A549 (cell line): Measurements from ENCODE around the gene C1GALT1C1. TPM values are rescaled to one million over a fixed set of nuclear protein-coding genes. Genes with fewer than 3 reads are reported as not detected.

Experiments
- ATAC-seq, 2 experiments: fragments of 200-7000 bp in 1 of 2; fragments of >200 bp in 1 of 2; cut with Nextera tagmentation in 1 of 2; cut with Tn5 transposase in 1 of 2; 3 replicates each; pipeline versions ENCODE4 v1.8.0 to v1.9.1; 2018 to 2020; ENCODE audit warnings: mild to moderate bottlenecking in 1 of 2, moderate library complexity in 1 of 2
- CTCF ChIA-PET: fragments of 300-600 bp; sonication (Branson Sonifier 250); formaldehyde crosslinking; extraction: SDS; loops from one replicate; lab custom pipeline; 2021; ENCODE audit warnings: antibody characterized with exemption, inconsistent platforms; lab: Yijun Ruan, JAX
- POLR2A ChIA-PET: fragments of 350-600 bp; formaldehyde crosslinking; extraction: SDS; loops from one replicate; lab custom pipeline; 2021; ENCODE audit warnings: antibody characterized with exemption, inconsistent platforms; lab: Yijun Ruan, JAX
- DNase-seq, 2 experiments: peaks; one replicate each; pipeline versions ENCODE4 v3.0.0 to v3.0.0-alpha.2; 2011 to 2016; ENCODE audit warnings: low read depth in 1 of 2, low spot score in 1 of 2
- FAIRE-seq: peaks from 2 replicates; lab custom pipeline; 2011; peaks lifted over from hg19 to GRCh38; lab: Jason Lieb, UNC
- H3K27ac ChIP-seq, 2 experiments: fragments of >200 bp; sonication (Bioruptor Twin); formaldehyde crosslinking; 3 replicates each; pipeline ENCODE4 v1.5.1; 2016 to 2017
- H3K4me1 ChIP-seq: fragments of >200 bp; sonication (Bioruptor Twin); formaldehyde crosslinking; 3 replicates; pipeline ENCODE4 v1.6.1; 2016
- H3K4me2 ChIP-seq: fragments of >200 bp; sonication (Bioruptor Twin); formaldehyde crosslinking; 3 replicates; pipeline ENCODE4 v1.6.1; 2016
- H3K4me3 ChIP-seq: fragments of >200 bp; sonication (Bioruptor Twin); formaldehyde crosslinking; 3 replicates; pipeline ENCODE4 v1.5.1; 2016
- H3K9me3 ChIP-seq: fragments of >200 bp; sonication (Bioruptor Twin); formaldehyde crosslinking; 3 replicates; pipeline ENCODE4 v1.6.1; 2016
- BCL3 ChIP-seq: fragments of >200 bp; sonication (Bioruptor Twin); formaldehyde crosslinking; IDR thresholded peaks from 3 replicates; pipeline ENCODE4 v1.6.1; 2016
- CEBPB ChIP-seq, 2 experiments: fragments of >200 bp in 1 of 2; sonication (Bioruptor Twin) in 1 of 2; formaldehyde crosslinking in 1 of 2; IDR thresholded peaks; 2 replicates each; pipeline ENCODE4 v1.6.1; 2012 to 2016
- MAFK ChIP-seq: fragments of 450-650 bp; IDR thresholded peaks from 2 replicates; pipeline ENCODE4 v1.6.1; 2014; ENCODE audit not compliant: partially characterized antibody
- MYC ChIP-seq: IDR thresholded peaks from 2 replicates; pipeline ENCODE4 v1.6.1; 2012; ENCODE audit warnings: mild to moderate bottlenecking, inconsistent platforms, low read length, improper control_type of control experiment, borderline replicate concordance
- NFE2L2 ChIP-seq: fragments of 150-350 bp; conservative IDR thresholded peaks from 2 replicates; pipeline ENCODE4 v1.6.1; 2014; ENCODE audit warnings: low read length
- POLR2A ChIP-seq: IDR thresholded peaks from 2 replicates; pipeline ENCODE4 v1.6.1; 2012; ENCODE audit warnings: mild to moderate bottlenecking, low read length
- RARB ChIP-seq: fragments of 250-450 bp; sonication (Bioruptor Pico); IDR thresholded peaks from 2 replicates; pipeline ENCODE4 v1.8.0; 2021; ENCODE audit warnings: mild to moderate bottlenecking, moderate library complexity
- USF2 ChIP-seq: fragments of 450-650 bp; IDR thresholded peaks from 2 replicates; pipeline ENCODE4 v1.6.1; 2014; ENCODE audit warnings: antibody characterized with exemption
- WGBS: methylation state at CpG from one replicate; pipeline ENCODE4 v1.1.6; 2017; ENCODE audit errors: missing lambda C conversion rate; 5-methylcytosine and 5-hydroxymethylcytosine counted together
- polyA plus RNA-seq, 4 experiments: library from polyadenylated mRNA; depleted of rRNA in 3 of 4; stranded (reverse); fragments of >200 nt; fragmentation: RNase III in 1 of 4; extraction: RNeasy Plus Mini Kit Qiagen cat#74134 plus additional on column Dnase treatment in 1 of 4; gene quantifications; 2 replicates in 3 of 4; 3 replicates in 1 of 4; pipeline ENCODE4 v1.2.3, GENCODE V29; 2011 to 2017

Gene C1GALT1C1
- polyA plus RNA-seq, 2 of the 4 experiments (the other 2 are of a cell fraction) = 38.4 to 49.6 TPM

GRCh38 chrX:120585702-120586101 is 44.2 kb downstream of the C1GALT1C1 start:
- FAIRE-seq (peak; percentile 90), ATAC-seq (no peak), DNase-seq (no peak)
- H3K4me2 ChIP-seq = no peak overlapping the region
- H3K4me3 ChIP-seq = no peak overlapping the region
- H3K27ac ChIP-seq = no peak overlapping the region
- 76% methylated on average over 2 of the region's 2 CpGs for WGBS
- no peaks in the 10 kb centered on the region for H3K9me3 ChIP-seq
- ChIA-PET POLR2A (no interaction called here), CTCF (no interaction called here)
- H3K4me1 ChIP-seq = no peaks in the 10 kb centered on the region
- TF ChIP-seq CEBPB (IDR thresholded peaks at IDR 0.05) = no peak
- no peak for TF ChIP-seq MYC
- TF ChIP-seq USF2 = no peak
- no peak for TF ChIP-seq NFE2L2
- peak; percentile 75 for TF ChIP-seq MAFK
- TF ChIP-seq BCL3 = no peak
- no peak for TF ChIP-seq RARB
- TF ChIP-seq POLR2A = no peak

Other genes starting within 250 kb of the C1GALT1C1 start
- gene LAMP2, start 160.8 kb downstream of the C1GALT1C1 start, polyA plus RNA-seq (2011; rRNA removed) = 76.9 and 95.1 TPM in 2 replicates
- gene LAMP2, start 160.8 kb downstream of the C1GALT1C1 start, polyA plus RNA-seq (2017; fragmentation: RNase III; extraction: RNeasy Plus Mini Kit Qiagen cat#74134 plus additional on column Dnase treatment) = 68.8 to 79.5 TPM (median 78.2 TPM) in 3 replicates
- gene CUL4B, start 69.1 kb downstream of the C1GALT1C1 start, polyA plus RNA-seq (2011; rRNA removed) = 47.5 and 55.0 TPM in 2 replicates
- gene CUL4B, start 69.1 kb downstream of the C1GALT1C1 start, polyA plus RNA-seq (2017; fragmentation: RNase III; extraction: RNeasy Plus Mini Kit Qiagen cat#74134 plus additional on column Dnase treatment) = 34.5 to 40.3 TPM (median 36.7 TPM) in 3 replicates
- gene MCTS1, start 26.0 kb downstream of the C1GALT1C1 start, polyA plus RNA-seq (2011; rRNA removed) = 133 and 163 TPM in 2 replicates
- gene MCTS1, start 26.0 kb downstream of the C1GALT1C1 start, polyA plus RNA-seq (2017; fragmentation: RNase III; extraction: RNeasy Plus Mini Kit Qiagen cat#74134 plus additional on column Dnase treatment) = 92.5 to 103 TPM (median 94.5 TPM) in 3 replicates
- not detected in 2 replicates for gene CT47B1, start 245.8 kb upstream of the C1GALT1C1 start, polyA plus RNA-seq (2011; rRNA removed)
- not detected in 3 replicates for gene CT47B1, start 245.8 kb upstream of the C1GALT1C1 start, polyA plus RNA-seq (2017; fragmentation: RNase III; extraction: RNeasy Plus Mini Kit Qiagen cat#74134 plus additional on column Dnase treatment)